GM23338 (cell line): ENCODE data around the gene MTHFD1L. TPM values are rescaled to one million over a fixed set of nuclear protein-coding genes. Genes with fewer than 3 reads are reported as not detected.

Experiments
- ATAC-seq: fragments of 200-7000 bp; cut with Tn5 transposase; 3 replicates; pipeline ENCODE4 v1.9.1; 2020
- DNase-seq: peaks from one replicate; pipeline ENCODE4 v3.0.0-alpha.2; 2015; ENCODE audit warnings: low spot score
- H2AFZ ChIP-seq: fragments of 200-600 bp; sonication (generic); 2 replicates; pipeline ENCODE4 v1.8.0; 2016; ENCODE audit warnings: antibody characterized with exemption, mild to moderate bottlenecking, moderate library complexity
- H3F3A ChIP-seq: fragments of 200-600 bp; sonication (generic); replicated peaks from 2 replicates; pipeline ENCODE4 v1.8.0; 2017; ENCODE audit warnings: antibody characterized with exemption, mixed run types, low read depth
- H3K27ac ChIP-seq: fragments of 200-600 bp; sonication (generic); 2 replicates; pipeline ENCODE4 v1.6.1; 2016; ENCODE audit warnings: low read depth
- H3K27me3 ChIP-seq: fragments of 200-600 bp; sonication (generic); 2 replicates; pipeline ENCODE4 v1.8.0; 2016; ENCODE audit warnings: mild to moderate bottlenecking, mixed run types, moderate library complexity; ENCODE audit not compliant: insufficient read depth
- H3K36me3 ChIP-seq: fragments of 200-600 bp; sonication (generic); 2 replicates; pipeline ENCODE4 v1.8.0; 2016; ENCODE audit warnings: mild to moderate bottlenecking; ENCODE audit not compliant: insufficient read depth
- H3K4me1 ChIP-seq: fragments of 200-600 bp; sonication (generic); 2 replicates; pipeline ENCODE4 v1.8.0; 2016; ENCODE audit warnings: mild to moderate bottlenecking, moderate library complexity; ENCODE audit not compliant: insufficient read depth
- H3K4me2 ChIP-seq: fragments of 200-600 bp; sonication (generic); 2 replicates; pipeline ENCODE4 v1.7.1; 2017; ENCODE audit warnings: mixed run types
- H3K4me3 ChIP-seq: fragments of 200-600 bp; sonication (generic); 2 replicates; pipeline ENCODE4 v1.6.1; 2016; ENCODE audit warnings: mixed run types
- H3K79me2 ChIP-seq: fragments of 200-600 bp; sonication (generic); replicated peaks from 2 replicates; pipeline ENCODE4 v1.8.0; 2017; ENCODE audit warnings: mild to moderate bottlenecking; ENCODE audit not compliant: insufficient read depth
- H3K9me2 ChIP-seq: fragments of 200-600 bp; sonication (generic); 2 replicates; pipeline ENCODE4 v1.8.0; 2017; ENCODE audit not compliant: insufficient read depth
- H4K20me1 ChIP-seq: fragments of 200-600 bp; sonication (generic); replicated peaks from 2 replicates; pipeline ENCODE4 v1.8.0; 2017; ENCODE audit warnings: mild to moderate bottlenecking; ENCODE audit not compliant: insufficient read depth
- H3K27ac Mint-ChIP-seq: 2 replicates; pipeline ENCODE4 v1.8.0; 2020; ENCODE audit warnings: inconsistent platforms, mild to moderate bottlenecking, moderate library complexity, mixed read lengths
- H3K27me3 Mint-ChIP-seq: 3 replicates; pipeline ENCODE4 v1.8.0; 2022; ENCODE audit warnings: low read depth, mild to moderate bottlenecking, moderate library complexity, mixed read lengths, inconsistent platforms; ENCODE audit not compliant: insufficient read depth, poor library complexity
- H3K36me3 Mint-ChIP-seq: 3 replicates; pipeline ENCODE4 v1.8.0; 2021; ENCODE audit warnings: low read depth, mild to moderate bottlenecking, inconsistent platforms, moderate library complexity, mixed read lengths
- H3K4me1 Mint-ChIP-seq: 3 replicates; pipeline ENCODE4 v1.8.0; 2020; ENCODE audit warnings: mild to moderate bottlenecking, inconsistent platforms, mixed read lengths
- H3K4me3 Mint-ChIP-seq: 3 replicates; pipeline ENCODE4 v1.8.0; 2021; ENCODE audit warnings: moderate library complexity, mild to moderate bottlenecking, inconsistent platforms, mixed read lengths
- H3K9me3 Mint-ChIP-seq: 3 replicates; pipeline ENCODE4 v1.8.0; 2020; ENCODE audit warnings: moderate library complexity, mild to moderate bottlenecking, inconsistent platforms, mixed read lengths
- CREB1 ChIP-seq: fragments of 250-450 bp; sonication (Bioruptor Pico); IDR thresholded peaks from 2 replicates; pipeline ENCODE4 v1.5.0; 2020; ENCODE audit warnings: low read depth, mild to moderate bottlenecking, moderate library complexity
- CTCF ChIP-seq, 2 experiments: fragments of 200-600 bp in 1 of 2; sonication (generic) in 1 of 2; conservative IDR thresholded peaks; 2 replicates each; pipeline versions ENCODE4 v1.5.1 to v1.6.1; 2016 to 2017; ENCODE audit warnings: antibody characterized with exemption in 2 of 2, low read depth in 2 of 2, mild to moderate bottlenecking in 2 of 2, moderate library complexity in 1 of 2
- ETS1 ChIP-seq: IDR thresholded peaks from 2 replicates; pipeline ENCODE4 v1.6.1; 2016; ENCODE audit warnings: antibody characterized with exemption
- EZH2 ChIP-seq: fragments of 200-600 bp; sonication (generic); IDR thresholded peaks from one replicate; pipeline ENCODE4 v1.8.0; 2017; ENCODE audit warnings: antibody characterized with exemption, mild to moderate bottlenecking, low read depth; ENCODE audit not compliant: unreplicated experiment
- EZH2phosphoT487 ChIP-seq: fragments of 200-600 bp; sonication (generic); IDR thresholded peaks from one replicate; pipeline ENCODE4 v1.8.1; 2018; ENCODE audit warnings: antibody characterized with exemption; ENCODE audit not compliant: unreplicated experiment
- JUNB ChIP-seq: IDR thresholded peaks from one replicate; pipeline ENCODE4 v1.6.1; 2016; ENCODE audit warnings: antibody characterized with exemption; ENCODE audit not compliant: unreplicated experiment
- NANOG ChIP-seq: IDR thresholded peaks from 2 replicates; pipeline ENCODE4 v1.6.1; 2016; ENCODE audit warnings: antibody characterized with exemption, borderline replicate concordance
- POLR2AphosphoS5 ChIP-seq: IDR thresholded peaks from 2 replicates; pipeline ENCODE4 v1.6.1; 2016; ENCODE audit warnings: antibody characterized with exemption, low read depth
- REST ChIP-seq: IDR thresholded peaks from one replicate; pipeline ENCODE4 v1.6.1; 2018; ENCODE audit warnings: antibody characterized with exemption; ENCODE audit not compliant: unreplicated experiment
- STAT1 ChIP-seq: IDR thresholded peaks from one replicate; pipeline ENCODE4 v1.6.1; 2016; ENCODE audit warnings: antibody characterized with exemption; ENCODE audit not compliant: unreplicated experiment
- ZNF114 ChIP-seq: fragments of 250-450 bp; sonication (Bioruptor Pico); IDR thresholded peaks from 2 replicates; pipeline ENCODE4 v1.5.0; 2020; ENCODE audit warnings: mild to moderate bottlenecking, moderate library complexity
- ZNF331 ChIP-seq: fragments of 250-450 bp; sonication (Bioruptor Pico); IDR thresholded peaks from 2 replicates; pipeline ENCODE4 v1.5.0; 2020; ENCODE audit warnings: low read depth, mild to moderate bottlenecking, moderate library complexity
- ZNF462 ChIP-seq: fragments of 250-450 bp; sonication (Bioruptor Pico); IDR thresholded peaks from 2 replicates; pipeline ENCODE4 v1.5.0; 2020; ENCODE audit warnings: mild to moderate bottlenecking, moderate library complexity
- polyA plus RNA-seq: library from polyadenylated mRNA; unstranded; fragments of >200 nt; fragmentation: Nextera tagmentation; extraction: Ambion mirVana; gene quantifications from 2 replicates; pipeline ENCODE4 v1.2.1, GENCODE V29; 2016
- total RNA-seq: library from RNA; depleted of rRNA; stranded (reverse); fragments of >200 nt; shearing (Covaris generic); gene quantifications from 2 replicates; pipeline ENCODE4 v1.2.3, GENCODE V29; 2014

MTHFD1L gene
- total and polyA plus RNA-seq, 2 experiments from 2014 or later: 53.2 to 66.8 TPM

- Mint-ChIP-seq H3K36me3 (no peaks in the 10 kb centered on the region), H3K4me3 (no peak overlapping the region), H3K27me3 (no peaks in the 10 kb centered on the region), H3K4me1 (no peaks in the 10 kb centered on the region), H3K27ac (no peak overlapping the region), H3K9me3 (no peaks in the 10 kb centered on the region)
- no peaks in the 10 kb centered on the region for H3F3A ChIP-seq
- H3K4me1 ChIP-seq: no peaks in the 10 kb centered on the region
- H3K27me3 ChIP-seq: no peaks in the 10 kb centered on the region
- no peak overlapping the region for H2AFZ ChIP-seq
- no peaks in the 10 kb centered on the region for H3K79me2 ChIP-seq
- DNase-seq (no peak), ATAC-seq (no peak)
- no peaks in the 10 kb centered on the region; the same call in 1 of the 2 replicates for H4K20me1 ChIP-seq
- no peak overlapping the region for H3K27ac ChIP-seq
- no peaks in the 10 kb centered on the region for H3K9me2 ChIP-seq
- TF ChIP-seq ETS1 (no peak), ZNF114 (CRISPR knock-in tag) (no peak), CTCF (conservative IDR thresholded peaks at IDR 0.05; ENCODE audit: low read depth in 2 of 2) (no peak), NANOG (no peak), ZNF462 (CRISPR knock-in tag) (no peak), REST (no peak), STAT1 (no peak), CREB1 (CRISPR knock-in tag) (no peak), EZH2 (no peak), EZH2phosphoT487 (no peak), ZNF331 (CRISPR knock-in tag) (no peak), JUNB (no peak), POLR2AphosphoS5 (no peak)
- no peak overlapping the region for H3K4me2 ChIP-seq
- H3K36me3 ChIP-seq: no peaks in the 10 kb centered on the region
- H3K4me3 ChIP-seq: no peak overlapping the region
Observed at GRCh38 chr6:150826788-150827187, 38.7 kb upstream of the MTHFD1L start.
